Measurements from ENCODE around the gene CTIF.

GRCh38 chr18:48577478-48578190 lies 38.8 kb downstream of the CTIF start:
- TF ChIP-seq GABPA (IDR thresholded peaks at IDR 0.05 in 1 of 2, conservative IDR thresholded peaks at IDR 0.05 in 1 of 2) (no peak), CTCF (IDR thresholded peaks at IDR 0.05; ENCODE audit: low read depth, low read length, missing input control) (no peak)

Data from liver (tissue), 3 donors.